AG09309 (cell line): Measurements from ENCODE around the gene FAM47E.

Source experiments
- DNase-seq: peaks from one replicate; pipeline ENCODE4 v3.0.0-alpha.2; 2010; ENCODE audit warnings: low read depth
- H3K4me3 ChIP-seq: 2 replicates; pipeline ENCODE4 v1.5.1; 2011; ENCODE audit warnings: mild to moderate bottlenecking, low read depth, low read length, moderate library complexity; ENCODE audit not compliant: control insufficient read depth
- CTCF ChIP-seq: IDR thresholded peaks from 2 replicates; pipeline ENCODE4 v1.5.1; 2011; ENCODE audit warnings: mild to moderate bottlenecking, low read depth, low read length, inconsistent platforms; ENCODE audit not compliant: insufficient read depth, control insufficient read depth; ENCODE audit errors: missing control alignments

The FAM47E gene

GRCh38 chr4:76305033-76305687 lies 53.6 kb downstream of the FAM47E start:
- no peak for DNase-seq
- no peak for TF ChIP-seq CTCF
- H3K4me3 ChIP-seq = peak overlapping the region; percentile 81

GRCh38 chr4:76305971-76306881 lies 54.7 kb downstream of the FAM47E start, which contains the start of gene STBD1:
TSS of gene STBD1 (plus strand) at chr4:76306733. CDS start at chr4:76306770, 37 bp downstream.
- peak; percentile 24 for DNase-seq
- peak within 1 kb of the TSS; percentile 81 for H3K4me3 ChIP-seq
- peak; percentile 1 for TF ChIP-seq CTCF

- H3K4me3 ChIP-seq = peak overlapping the region; percentile 81
- peak; percentile 8 for DNase-seq
- TF ChIP-seq CTCF = peak; percentile 55
Measured at GRCh38 chr4:76306882-76307659, 55.5 kb downstream of the FAM47E start.

- no peak for DNase-seq
- no peak for TF ChIP-seq CTCF
- peak overlapping the region; percentile 81 for H3K4me3 ChIP-seq
Measured at GRCh38 chr4:76307660-76308014, 56.1 kb downstream of the FAM47E start.

- no peak overlapping the region for H3K4me3 ChIP-seq
- TF ChIP-seq CTCF = no peak
- no peak for DNase-seq
Measured at GRCh38 chr4:76308548-76308947, 57.0 kb downstream of the FAM47E start.

- no peak for DNase-seq
- no peak overlapping the region for H3K4me3 ChIP-seq
- no peak for TF ChIP-seq CTCF
Measured at GRCh38 chr4:76309939-76310550, 58.5 kb downstream of the FAM47E start.
